Pancreas (tissue), 10 donors: ENCODE data around the gene ADCY2. TPM values are rescaled to one million over a fixed set of nuclear protein-coding genes. Genes with fewer than 3 reads are reported as not detected.

Experiments used
- ATAC-seq, 4 donors: fragments of 200-7000 bp; cut with Tn5 transposase; one replicate each; pipeline versions ENCODE4 v1.8.0 to v1.9.1; 2020; ENCODE audit warnings: mild to moderate bottlenecking in 4 of 4, moderate library complexity in 4 of 4
- DNase-seq, 6 donors: peaks; one replicate each; pipeline ENCODE4 v3.0.0-alpha.2; 2020
- FAIRE-seq: peaks from 2 replicates; lab custom pipeline; 2012; peaks lifted over from hg19 to GRCh38; lab: Jason Lieb, UNC
- H3K27ac ChIP-seq, 4 donors: fragments of 200-600 bp; sonication (generic); 1 replicate in 3 of 4; 2 replicates in 1 of 4; pipeline versions ENCODE4 v1.5.0 to v1.8.0; 2020
- H3K27me3 ChIP-seq, 4 donors: fragments of 200-600 bp; one replicate each; pipeline ENCODE4 v1.8.0; 2021
- H3K36me3 ChIP-seq, 3 donors: fragments of 200-600 bp; sonication (generic) in 1 of 3; one replicate each; pipeline versions ENCODE4 v1.5.0 to v1.8.0; 2020 to 2021
- H3K4me1 ChIP-seq, 3 donors: fragments of 200-600 bp; one replicate each; pipeline ENCODE4 v1.8.0; 2021
- H3K4me3 ChIP-seq, 4 donors: fragments of 200-600 bp; sonication (generic) in 2 of 4; one replicate each; pipeline versions ENCODE4 v1.5.0 to v1.8.0; 2020 to 2021
- H3K9me3 ChIP-seq, 4 donors: fragments of 200-600 bp; one replicate each; pipeline ENCODE4 v1.8.0; 2021
- WGBS, 2 donors: extraction: QIAGEN DNeasy Blood & Tissue Kit; methylation state at CpG; one replicate each; pipeline ENCODE4 v1.1.7; 2013; 5-methylcytosine and 5-hydroxymethylcytosine counted together
- intact Hi-C, 3 donors: fragments of 100-400 bp; cut with DNase I; formaldehyde crosslinking; loops; one replicate each; pipeline versions ENCODE4 v1.11.1 to v1.14.2; 2022
- polyA plus RNA-seq, 2 donors: library from polyadenylated mRNA; stranded (reverse); fragments of 200-250 nt; gene quantifications; one replicate each; pipeline ENCODE4 v1.2.3, GENCODE V29; 2013
- total RNA-seq, 6 donors: library from RNA; stranded (reverse); fragmentation: NEBNext Ultra II Directional in 4 of 6; extraction: Animal tissue kit (Norgen Biotek cat#: 25700) in 4 of 6; gene quantifications; one replicate each; pipeline versions ENCODE4 v1.2.1 to v1.2.4, GENCODE V29; 2021 to 2023
- TF ChIP-seq, protein P1 (sequence below), 4 donors: fragments of 200-600 bp; sonication (generic) in 3 of 4; IDR thresholded peaks; one replicate each; pipeline versions ENCODE4 v1.5.0 to v1.8.0; 2021; ENCODE audit warnings: antibody characterized with exemption in 4 of 4
- donor health status: healthy with polysubstance abuse.
- donor health status: DM: no; HTN: no; CAD: no; lungs with moderate emphysema.
- donor health status: DM: no; HTN: no; CAD: no.
- donor health status: control.
- donor health status: control.
- donor health status: Bipolar disorder and iron deficiency.
- donor health status: DM: yes; HTN: yes; CAD: no.
- donor health status: DM: no; HTN: no; CAD: no.
- donor health status: DM: no; HTN: no; CAD: no.
- donor health status: DM: yes; HTN: yes; CAD: no.

ADCY2 gene
- total and polyA plus RNA-seq, 8 donors = 0.19 to 2.2 (median 0.50) TPM

DNA sequence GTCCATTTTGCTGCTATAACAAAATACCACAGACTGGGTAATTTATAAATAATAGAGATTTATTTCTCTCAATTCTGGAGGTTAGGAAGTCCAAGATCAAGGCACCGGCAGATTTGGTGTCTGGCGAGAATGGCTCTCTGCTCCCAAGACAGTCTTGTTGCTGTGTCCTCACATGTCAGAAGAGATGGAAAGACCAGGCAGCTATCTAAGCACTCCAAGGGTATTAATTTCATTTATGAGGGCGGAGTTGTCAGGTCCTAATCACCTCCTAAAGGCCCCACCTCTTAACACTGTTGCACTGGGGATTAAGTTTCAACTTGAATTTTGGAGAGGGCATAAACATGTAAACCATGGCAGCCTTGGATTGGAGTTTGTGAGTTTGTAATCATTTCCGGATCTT is 30.3 kb downstream of the ADCY2 start:
- Histone ChIP-seq H3K27ac (no peak overlapping the region), H3K4me3 (no peak overlapping the region), H3K36me3 (no peaks in the 10 kb centered on the region), H3K27me3 (no peaks in the 10 kb centered on the region), H3K9me3 (no peaks in the 10 kb centered on the region), H3K4me1 (no peaks in the 10 kb centered on the region)
- DNase-seq (no peak), FAIRE-seq (no peak), ATAC-seq (no peak)
- TF ChIP-seq, protein P1, sequence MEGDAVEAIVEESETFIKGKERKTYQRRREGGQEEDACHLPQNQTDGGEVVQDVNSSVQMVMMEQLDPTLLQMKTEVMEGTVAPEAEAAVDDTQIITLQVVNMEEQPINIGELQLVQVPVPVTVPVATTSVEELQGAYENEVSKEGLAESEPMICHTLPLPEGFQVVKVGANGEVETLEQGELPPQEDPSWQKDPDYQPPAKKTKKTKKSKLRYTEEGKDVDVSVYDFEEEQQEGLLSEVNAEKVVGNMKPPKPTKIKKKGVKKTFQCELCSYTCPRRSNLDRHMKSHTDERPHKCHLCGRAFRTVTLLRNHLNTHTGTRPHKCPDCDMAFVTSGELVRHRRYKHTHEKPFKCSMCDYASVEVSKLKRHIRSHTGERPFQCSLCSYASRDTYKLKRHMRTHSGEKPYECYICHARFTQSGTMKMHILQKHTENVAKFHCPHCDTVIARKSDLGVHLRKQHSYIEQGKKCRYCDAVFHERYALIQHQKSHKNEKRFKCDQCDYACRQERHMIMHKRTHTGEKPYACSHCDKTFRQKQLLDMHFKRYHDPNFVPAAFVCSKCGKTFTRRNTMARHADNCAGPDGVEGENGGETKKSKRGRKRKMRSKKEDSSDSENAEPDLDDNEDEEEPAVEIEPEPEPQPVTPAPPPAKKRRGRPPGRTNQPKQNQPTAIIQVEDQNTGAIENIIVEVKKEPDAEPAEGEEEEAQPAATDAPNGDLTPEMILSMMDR (IDR thresholded peaks at IDR 0.05) = no peak
- intact Hi-C loops = no loop called here
- 76 to 89% methylated on average over 4 of the region's 4 CpGs for WGBS, 2 donors

DNA sequence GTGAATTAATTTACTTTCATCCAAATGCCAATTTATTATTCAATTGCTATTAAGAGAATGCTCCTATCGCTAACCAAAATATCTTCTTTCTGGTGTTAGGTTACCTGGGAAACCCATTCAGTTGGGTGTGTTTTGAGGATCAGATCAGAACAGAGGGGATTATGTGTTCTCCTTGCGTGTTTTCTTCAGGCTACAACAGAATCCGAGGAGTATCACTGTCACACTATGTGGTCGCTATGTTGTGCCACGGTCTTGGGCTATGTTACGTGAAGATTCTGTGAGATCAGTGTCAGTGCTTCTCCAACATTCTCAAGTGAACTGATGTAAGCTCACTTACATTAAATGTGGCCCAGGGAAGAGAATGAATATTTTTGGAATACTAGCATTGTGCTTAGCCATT is 39.0 kb downstream of the ADCY2 start:
- 81 to 87% methylated on average over 6 of the region's 6 CpGs for WGBS, 2 donors
- FAIRE-seq = no peak
- H3K4me3 ChIP-seq = no peak overlapping the region
- no peak for ATAC-seq
- no peaks in the 10 kb centered on the region for H3K27me3 ChIP-seq
- H3K9me3 ChIP-seq = no peaks in the 10 kb centered on the region
- DNase-seq = no peak
- H3K27ac ChIP-seq = no peak overlapping the region
- TF ChIP-seq, protein P1 (IDR thresholded peaks at IDR 0.05) = no peak
- intact Hi-C loops = no loop called here
- no peaks in the 10 kb centered on the region for H3K36me3 ChIP-seq
- no peaks in the 10 kb centered on the region for H3K4me1 ChIP-seq

DNA sequence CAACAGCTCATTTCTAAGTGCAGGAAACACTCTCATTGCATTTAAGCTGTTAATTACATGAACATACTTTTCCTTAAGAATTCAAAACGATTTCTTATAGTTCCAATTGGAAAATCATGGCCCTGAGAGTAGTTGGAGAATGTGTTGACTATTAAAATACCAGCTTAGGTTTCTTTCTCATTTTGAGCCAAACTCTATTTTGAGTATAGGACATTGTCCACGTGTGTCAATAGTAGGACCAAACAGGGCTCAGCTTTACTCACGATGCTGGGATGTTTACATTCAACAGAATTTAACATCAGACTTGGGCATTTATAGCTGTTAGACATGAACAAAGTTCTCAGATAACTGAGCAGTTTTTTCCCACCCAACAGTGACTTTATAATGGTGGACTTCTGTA is 39.6 kb downstream of the ADCY2 start:
- no peak for ATAC-seq
- WGBS, 2 donors = 46 to 52% methylated on average over 3 of the region's 3 CpGs
- FAIRE-seq = no peak
- Histone ChIP-seq H3K9me3 (no peaks in the 10 kb centered on the region), H3K4me1 (no peaks in the 10 kb centered on the region), H3K4me3 (no peak overlapping the region), H3K27ac (no peak overlapping the region), H3K36me3 (no peaks in the 10 kb centered on the region), H3K27me3 (no peaks in the 10 kb centered on the region)
- intact Hi-C loops = no loop called here
- DNase-seq = no peak
- TF ChIP-seq, protein P1 (IDR thresholded peaks at IDR 0.05) = no peak

DNA sequence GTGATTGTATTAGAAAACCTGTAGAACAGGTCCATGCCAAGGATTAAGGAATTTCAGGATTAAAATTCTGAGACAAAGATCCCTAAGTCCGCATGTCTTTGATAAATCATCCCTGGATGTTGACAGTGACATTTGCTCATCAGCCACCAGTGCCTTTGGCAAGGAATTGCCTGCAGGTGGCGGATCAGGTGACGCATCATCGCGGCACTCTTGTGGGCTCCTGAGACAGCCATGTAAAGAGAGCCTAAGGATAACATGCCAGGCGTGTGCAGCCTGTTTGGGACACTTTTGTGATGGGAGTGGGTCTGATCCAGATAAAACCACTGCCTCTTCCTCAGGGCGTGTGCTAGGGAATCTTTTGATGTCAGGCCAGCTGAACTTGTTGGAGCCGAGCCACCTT is 40.6 kb downstream of the ADCY2 start:
- Histone ChIP-seq H3K4me1 (no peaks in the 10 kb centered on the region), H3K27ac (no peak overlapping the region), H3K36me3 (no peaks in the 10 kb centered on the region), H3K27me3 (no peaks in the 10 kb centered on the region), H3K4me3 (no peak overlapping the region), H3K9me3 (no peaks in the 10 kb centered on the region)
- intact Hi-C loops = no loop called here
- TF ChIP-seq, protein P1 (IDR thresholded peaks at IDR 0.05) = no peak
- DNase-seq (no peak), ATAC-seq (no peak), FAIRE-seq (no peak)
- WGBS, 2 donors = 73 to 76% methylated on average over 8 of the region's 8 CpGs

- H3K4me3 ChIP-seq = no peak overlapping the region
- no peak for FAIRE-seq
- no peaks in the 10 kb centered on the region for H3K27me3 ChIP-seq
- no peak overlapping the region for H3K27ac ChIP-seq
- 82 to 93% methylated on average over 1 of the region's 1 CpG for WGBS, 2 donors
- H3K9me3 ChIP-seq = no peaks in the 10 kb centered on the region
- H3K36me3 ChIP-seq = no peaks in the 10 kb centered on the region
- DNase-seq = no peak
- no peaks in the 10 kb centered on the region for H3K4me1 ChIP-seq
- TF ChIP-seq, protein P1 (IDR thresholded peaks at IDR 0.05) = no peak
- ATAC-seq = no peak
- intact Hi-C loops = no loop called here
Observed at GRCh38 chr5:7437836-7438235, 41.9 kb downstream of the ADCY2 start.
